NCI-H345 (cell line): Measurements from ENCODE around the gene ITGB3.

Experiments
- DNase-seq: peaks from one replicate; lab custom pipeline; 2025; lab: John Stamatoyannopoulos, UW

ITGB3 gene

GRCh38 chr17:47299239-47299910, 45.7 kb downstream of the ITGB3 start:
- DNase-seq = no peak

GRCh38 chr17:47300718-47301117, 47.1 kb downstream of the ITGB3 start:
- DNase-seq = no peak

- DNase-seq = no peak
Measured at GRCh38 chr17:47301161-47301560, 47.5 kb downstream of the ITGB3 start.

GRCh38 chr17:47301831-47302230, 48.2 kb downstream of the ITGB3 start:
- DNase-seq = no peak

GRCh38 chr17:47304186-47304585, 50.6 kb downstream of the ITGB3 start:
- DNase-seq = no peak

GRCh38 chr17:47305302-47305923, 51.8 kb downstream of the ITGB3 start:
- no peak for DNase-seq

- no peak for DNase-seq
Measured at GRCh38 chr17:47310186-47310733, 56.6 kb downstream of the ITGB3 start.

GRCh38 chr17:47311420-47311819, 57.8 kb downstream of the ITGB3 start:
- no peak for DNase-seq

GRCh38 chr17:47315451-47316266, 62.0 kb downstream of the ITGB3 start:
- DNase-seq = peak; percentile 69

- DNase-seq = no peak
Measured at GRCh38 chr17:47316311-47316710, 62.7 kb downstream of the ITGB3 start.

GRCh38 chr17:47317119-47317518, 63.5 kb downstream of the ITGB3 start:
- no peak for DNase-seq

- DNase-seq = no peak
Measured at GRCh38 chr17:47318197-47318918, 64.7 kb downstream of the ITGB3 start.

- no peak for DNase-seq
Measured at GRCh38 chr17:47320879-47321502, 67.4 kb downstream of the ITGB3 start.

- peak; percentile 93 for DNase-seq
Measured at GRCh38 chr17:47323382-47324223, 70.0 kb downstream of the ITGB3 start, which contains the start of gene EFCAB13. TSS of gene EFCAB13 (plus strand) at chr17:47323955. CDS start at chr17:47328354, 4,399 bp downstream.

- peak; percentile 73 for DNase-seq
Measured at GRCh38 chr17:47324224-47325020, 70.8 kb downstream of the ITGB3 start.

- no peak for DNase-seq
Measured at GRCh38 chr17:47325176-47325575, 71.5 kb downstream of the ITGB3 start.

- DNase-seq = no peak
Measured at GRCh38 chr17:47330548-47330947, 76.9 kb downstream of the ITGB3 start.

GRCh38 chr17:47332287-47332686, 78.7 kb downstream of the ITGB3 start:
- no peak for DNase-seq

- DNase-seq = no peak
Measured at GRCh38 chr17:47335101-47335936, 81.7 kb downstream of the ITGB3 start.
